H9 (cell line): ENCODE data around the gene CDH22. TPM values are rescaled to one million over a fixed set of nuclear protein-coding genes. Genes with fewer than 3 reads are reported as not detected.

ENCODE experiments used
- DNase-seq: peaks from one replicate; pipeline ENCODE4 v3.0.0-alpha.2; 2017
- H2AFZ ChIP-seq: one replicate; pipeline ENCODE4 v1.6.1; 2013; ENCODE audit warnings: mild to moderate bottlenecking, low read length, control low read depth, moderate library complexity
- H2AK5ac ChIP-seq: 2 replicates; pipeline ENCODE4 v1.6.1; 2013; ENCODE audit warnings: low read length, control low read depth, mixed read lengths; ENCODE audit not compliant: insufficient read length
- H2BK120ac ChIP-seq: one replicate; pipeline ENCODE4 v1.6.1; 2013; ENCODE audit warnings: low read depth, mild to moderate bottlenecking, low read length, control low read depth, inconsistent platforms; ENCODE audit not compliant: poor library complexity, severe bottlenecking
- H2BK12ac ChIP-seq: 2 replicates; pipeline ENCODE4 v1.6.1; 2013; ENCODE audit warnings: low read length, control low read depth, mixed read lengths, low read depth; ENCODE audit not compliant: insufficient read length
- H2BK15ac ChIP-seq: 2 replicates; pipeline ENCODE4 v1.6.1; 2013; ENCODE audit warnings: low read depth, low read length, control low read depth
- H2BK20ac ChIP-seq: one replicate; pipeline ENCODE4 v1.6.1; 2013; ENCODE audit warnings: low read depth, mild to moderate bottlenecking, low read length, control low read depth, inconsistent platforms; ENCODE audit not compliant: poor library complexity, severe bottlenecking
- H2BK5ac ChIP-seq: 2 replicates; pipeline ENCODE4 v1.6.1; 2013; ENCODE audit warnings: low read length, control low read depth, mixed read lengths; ENCODE audit not compliant: insufficient read length
- H3K14ac ChIP-seq: 2 replicates; pipeline ENCODE4 v1.6.1; 2013; ENCODE audit warnings: low read length, control low read depth; ENCODE audit not compliant: insufficient read depth
- H3K18ac ChIP-seq: 2 replicates; pipeline ENCODE4 v1.6.1; 2013; ENCODE audit warnings: low read depth, mild to moderate bottlenecking, mixed read lengths, low read length, control low read depth; ENCODE audit not compliant: insufficient read length
- H3K23ac ChIP-seq: 2 replicates; pipeline ENCODE4 v1.6.1; 2013; ENCODE audit warnings: low read length, control low read depth, mixed read lengths, low read depth; ENCODE audit not compliant: insufficient read length
- H3K23me2 ChIP-seq: 2 replicates; pipeline ENCODE4 v1.6.1; 2013; ENCODE audit warnings: low read depth, mild to moderate bottlenecking, mixed read lengths, low read length, control low read depth; ENCODE audit not compliant: insufficient read length, poor library complexity, severe bottlenecking
- H3K27ac ChIP-seq: 2 replicates; pipeline ENCODE4 v1.5.1; 2013; ENCODE audit warnings: low read length, control low read depth, mixed read lengths, low read depth; ENCODE audit not compliant: insufficient read length
- H3K27me3 ChIP-seq: 2 replicates; pipeline ENCODE4 v1.6.1; 2013; ENCODE audit warnings: low read length, control low read depth, inconsistent platforms; ENCODE audit not compliant: insufficient read depth
- H3K4ac ChIP-seq: 2 replicates; pipeline ENCODE4 v1.6.1; 2013; ENCODE audit warnings: low read depth, mild to moderate bottlenecking, control low read depth, inconsistent platforms, low read length, moderate library complexity
- H3K4me1 ChIP-seq: 2 replicates; pipeline ENCODE4 v1.6.1; 2013; ENCODE audit warnings: low read length, control low read depth, inconsistent platforms; ENCODE audit not compliant: insufficient read depth
- H3K4me2 ChIP-seq: 2 replicates; pipeline ENCODE4 v1.6.1; 2013; ENCODE audit warnings: low read length, control low read depth, mixed read lengths; ENCODE audit not compliant: insufficient read length, insufficient read depth
- H3K56ac ChIP-seq: 2 replicates; pipeline ENCODE4 v1.6.1; 2013; ENCODE audit warnings: low read depth, mild to moderate bottlenecking, mixed read lengths, low read length, control low read depth; ENCODE audit not compliant: insufficient read length
- H3K79me1 ChIP-seq: 2 replicates; pipeline ENCODE4 v1.6.1; 2013; ENCODE audit warnings: low read depth, mild to moderate bottlenecking, moderate library complexity, low read length, control low read depth, inconsistent platforms; ENCODE audit not compliant: insufficient read depth, poor library complexity, severe bottlenecking
- H3K79me2 ChIP-seq: 2 replicates; pipeline ENCODE4 v1.6.1; 2013; ENCODE audit warnings: low read length, control low read depth, inconsistent platforms; ENCODE audit not compliant: insufficient read depth
- H3K9ac ChIP-seq: 2 replicates; pipeline ENCODE4 v1.6.1; 2013; ENCODE audit warnings: low read length, control low read depth, mixed read lengths; ENCODE audit not compliant: insufficient read length; ENCODE audit errors: extremely low read depth
- H3K9me3 ChIP-seq: one replicate; pipeline ENCODE4 v1.6.1; 2013; ENCODE audit warnings: low read depth, low read length, inconsistent platforms; ENCODE audit not compliant: control insufficient read depth
- H3T11ph ChIP-seq: one replicate; pipeline ENCODE4 v1.6.1; 2013; ENCODE audit warnings: mild to moderate bottlenecking, low read length, control low read depth, inconsistent platforms
- H4K20me1 ChIP-seq: one replicate; pipeline ENCODE4 v1.6.1; 2013; ENCODE audit not compliant: control insufficient read depth, insufficient read length, insufficient read depth
- H4K5ac ChIP-seq: 2 replicates; pipeline ENCODE4 v1.6.1; 2013; ENCODE audit warnings: low read depth, mild to moderate bottlenecking, mixed read lengths, low read length, control low read depth; ENCODE audit not compliant: insufficient read length
- H4K8ac ChIP-seq: replicated peaks from 2 replicates; pipeline ENCODE4 v1.6.1; 2013; ENCODE audit warnings: low read length, control low read depth, mixed read lengths, low read depth; ENCODE audit not compliant: insufficient read length
- H4K91ac ChIP-seq: 2 replicates; pipeline ENCODE4 v1.6.1; 2013; ENCODE audit warnings: low read depth, mild to moderate bottlenecking, moderate library complexity, mixed read lengths, low read length, control low read depth; ENCODE audit not compliant: insufficient read length
- H3K27ac Mint-ChIP-seq, 3 experiments: 2 replicates in 2 of 3; 3 replicates in 1 of 3; pipeline ENCODE4 v1.8.0; 2020 to 2021; ENCODE audit warnings: mixed read lengths in 3 of 3, mild to moderate bottlenecking in 1 of 3, moderate library complexity in 1 of 3
- H3K27me3 Mint-ChIP-seq: 2 replicates; pipeline ENCODE4 v1.8.0; 2021; ENCODE audit warnings: low read depth, mild to moderate bottlenecking, moderate library complexity, mixed read lengths
- H3K36me3 Mint-ChIP-seq, 3 experiments: 2 replicates in 2 of 3; 3 replicates in 1 of 3; pipeline ENCODE4 v1.8.0; 2020 to 2021; ENCODE audit warnings: low read depth in 3 of 3, mixed read lengths in 3 of 3; ENCODE audit not compliant: insufficient read depth in 1 of 3
- H3K4me1 Mint-ChIP-seq, 2 experiments: 2 replicates each; pipeline ENCODE4 v1.8.0; 2020; ENCODE audit warnings: mixed read lengths in 2 of 2
- H3K4me3 Mint-ChIP-seq, 2 experiments: 2 replicates in 1 of 2; 3 replicates in 1 of 2; pipeline ENCODE4 v1.8.0; 2020 to 2021; ENCODE audit warnings: mild to moderate bottlenecking in 2 of 2, mixed read lengths in 2 of 2, moderate library complexity in 1 of 2
- H3K9me3 Mint-ChIP-seq, 2 experiments: 2 replicates in 1 of 2; 3 replicates in 1 of 2; pipeline ENCODE4 v1.8.0; 2020; ENCODE audit warnings: mild to moderate bottlenecking in 2 of 2, mixed read lengths in 2 of 2, moderate library complexity in 1 of 2
- WGBS: extraction: QIAGEN DNeasy Blood & Tissue Kit; methylation state at CpG from one replicate; pipeline ENCODE4 v1.1.7; 2013; ENCODE audit warnings: missing lambda C conversion rate, low lambda C conversion rate, mixed read lengths; ENCODE audit not compliant: insufficient read length; ENCODE audit errors: extremely low coverage; 5-methylcytosine and 5-hydroxymethylcytosine counted together
- total RNA-seq: library from RNA; stranded (reverse); gene quantifications from 2 replicates; pipeline ENCODE4 v1.2.1, GENCODE V29; 2021
- TF ChIP-seq, protein P1 (sequence below): fragments of 200-600 bp; sonication (generic); conservative IDR thresholded peaks from 3 replicates; pipeline ENCODE4 v1.8.0; 2021; ENCODE audit warnings: antibody characterized with exemption, mild to moderate bottlenecking

Gene CDH22
- total RNA-seq, 1 experiment from 2014 or later, result not detected

DNA sequence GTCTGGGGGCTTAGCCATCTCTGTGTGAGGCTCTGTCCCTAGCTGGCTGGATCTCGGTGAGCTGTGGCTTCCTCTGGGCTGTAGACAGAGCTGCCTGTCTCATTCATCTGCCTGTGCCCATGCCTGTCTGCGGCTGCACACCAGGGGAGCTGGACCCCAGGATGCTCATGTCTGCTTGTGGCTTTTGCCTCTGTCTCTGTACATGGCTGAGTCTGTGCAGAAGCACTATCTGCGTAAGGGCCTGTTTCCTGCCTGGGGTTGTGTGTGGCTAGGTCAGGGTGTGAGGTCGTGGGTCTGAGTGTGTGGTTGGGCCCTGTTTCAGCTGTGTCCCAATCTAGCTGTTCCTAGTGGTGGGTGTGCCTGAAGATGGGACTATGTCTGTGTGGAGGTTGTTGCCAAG, 68.2 kb downstream of the CDH22 start:
- WGBS, result no CpG with 5 or more reads among the region's 4 CpGs

More for the DNA sequence above, 68.2 kb downstream of the CDH22 start:
- Histone ChIP-seq H3K79me1 (no peaks in the 10 kb centered on the region), H3K18ac (no peak overlapping the region), H3K27ac (no peak overlapping the region), H3K9me3 (no peaks in the 10 kb centered on the region), H2AK5ac (no peak overlapping the region), H3K27me3 (no peaks in the 10 kb centered on the region; the same call in 1 of the 2 replicates), H2BK5ac (no peak overlapping the region), H3K9ac (no peak overlapping the region), H4K91ac (no peak overlapping the region), H3K4ac (no peak overlapping the region), H2BK12ac (no peak overlapping the region), H4K20me1 (no peaks in the 10 kb centered on the region), H2AFZ (no peak overlapping the region), H3K79me2 (no peaks in the 10 kb centered on the region), H4K8ac (no peak overlapping the region), H3K56ac (no peak overlapping the region), H2BK20ac (no peak overlapping the region), H3T11ph (no peak overlapping the region), H3K14ac (no peak overlapping the region), H3K4me1 (peaks cover 6% of the 10 kb centered on the region; the same call in 1 of the 2 replicates), H2BK15ac (no peak overlapping the region), H3K23ac (no peak overlapping the region), H3K23me2 (no peaks in the 10 kb centered on the region), H4K5ac (no peak overlapping the region), H3K4me2 (no peak overlapping the region), H2BK120ac (no peak overlapping the region)
- Mint-ChIP-seq H3K36me3 (no peaks in the 10 kb centered on the region), H3K4me1 (peaks cover 13 to 23% of the 10 kb centered on the region in 2 experiments), H3K27me3 (peaks cover 23% of the 10 kb centered on the region), H3K27ac (no peak overlapping the region), H3K9me3 (no peaks in the 10 kb centered on the region), H3K4me3 (no peak overlapping the region)
- TF ChIP-seq, protein P1, sequence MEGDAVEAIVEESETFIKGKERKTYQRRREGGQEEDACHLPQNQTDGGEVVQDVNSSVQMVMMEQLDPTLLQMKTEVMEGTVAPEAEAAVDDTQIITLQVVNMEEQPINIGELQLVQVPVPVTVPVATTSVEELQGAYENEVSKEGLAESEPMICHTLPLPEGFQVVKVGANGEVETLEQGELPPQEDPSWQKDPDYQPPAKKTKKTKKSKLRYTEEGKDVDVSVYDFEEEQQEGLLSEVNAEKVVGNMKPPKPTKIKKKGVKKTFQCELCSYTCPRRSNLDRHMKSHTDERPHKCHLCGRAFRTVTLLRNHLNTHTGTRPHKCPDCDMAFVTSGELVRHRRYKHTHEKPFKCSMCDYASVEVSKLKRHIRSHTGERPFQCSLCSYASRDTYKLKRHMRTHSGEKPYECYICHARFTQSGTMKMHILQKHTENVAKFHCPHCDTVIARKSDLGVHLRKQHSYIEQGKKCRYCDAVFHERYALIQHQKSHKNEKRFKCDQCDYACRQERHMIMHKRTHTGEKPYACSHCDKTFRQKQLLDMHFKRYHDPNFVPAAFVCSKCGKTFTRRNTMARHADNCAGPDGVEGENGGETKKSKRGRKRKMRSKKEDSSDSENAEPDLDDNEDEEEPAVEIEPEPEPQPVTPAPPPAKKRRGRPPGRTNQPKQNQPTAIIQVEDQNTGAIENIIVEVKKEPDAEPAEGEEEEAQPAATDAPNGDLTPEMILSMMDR, result no peak
- no peak for DNase-seq
